AG04450 (cell line): ENCODE results near the gene CHST13. TPM values are rescaled to one million over a fixed set of nuclear protein-coding genes. Genes with fewer than 3 reads are reported as not detected.

ENCODE experiments used
- CTCF ChIA-PET: fragments of 300-600, 350-600 bp; formaldehyde crosslinking; extraction: SDS; loops from one replicate; lab custom pipeline; 2022; ENCODE audit warnings: antibody characterized with exemption, inconsistent platforms; lab: Charles Lee
- POLR2A ChIA-PET: fragments of 350-600 bp; formaldehyde crosslinking; extraction: SDS; loops from one replicate; lab custom pipeline; 2021; ENCODE audit warnings: antibody characterized with exemption, inconsistent platforms; lab: Yijun Ruan, JAX
- DNase-seq: peaks from one replicate; pipeline ENCODE4 v3.0.0-alpha.2; 2011; ENCODE audit warnings: low read depth, low spot score
- H3K27ac ChIP-seq: one replicate; pipeline ENCODE4 v1.5.1; 2012; ENCODE audit warnings: low read depth, low read length, control low read depth
- H3K27me3 ChIP-seq: one replicate; pipeline ENCODE4 v1.6.0; 2012; ENCODE audit warnings: low read length; ENCODE audit not compliant: control insufficient read depth, insufficient read depth
- H3K4me3 ChIP-seq: 2 replicates; pipeline ENCODE4 v1.5.1; 2011; ENCODE audit warnings: mild to moderate bottlenecking, low read depth, low read length, control low read depth
- H3K9me3 ChIP-seq: 2 replicates; pipeline ENCODE4 v1.5.1; 2012; ENCODE audit warnings: low read length; ENCODE audit not compliant: control insufficient read depth, insufficient read depth
- polyA plus RNA-seq: library from polyadenylated mRNA; depleted of rRNA; stranded (reverse); fragments of >200 nt; gene quantifications from 2 replicates; pipeline ENCODE4 v1.2.3, GENCODE V29; 2011
- TF ChIP-seq, protein P1 (sequence below): IDR thresholded peaks from 2 replicates; pipeline ENCODE4 v1.5.1; 2011; ENCODE audit warnings: low read depth, low read length, control low read depth, inconsistent platforms

The CHST13 gene
- polyA plus RNA-seq, 1 experiment: not detected

DNA sequence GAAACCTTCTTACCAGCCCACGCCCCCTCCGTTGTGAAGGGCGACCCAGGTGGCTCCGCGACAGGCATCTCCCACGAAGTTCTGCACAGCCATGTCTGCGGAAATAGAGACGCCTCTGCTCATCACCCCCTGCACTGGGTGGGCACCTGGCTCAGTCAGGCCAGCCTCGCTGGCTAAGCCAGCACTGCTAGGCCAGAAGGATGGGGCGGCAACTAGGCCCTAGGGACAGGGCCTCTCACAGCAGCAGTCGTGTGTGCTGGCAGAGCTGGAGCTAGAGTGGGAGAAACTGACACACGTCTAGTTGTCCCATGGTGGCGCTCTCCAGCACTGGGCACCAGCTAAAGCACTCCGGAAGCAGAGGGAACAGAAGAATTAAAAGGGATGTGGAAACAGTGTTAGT is 35.8 kb upstream of the CHST13 start:
- TF ChIP-seq, protein P1, sequence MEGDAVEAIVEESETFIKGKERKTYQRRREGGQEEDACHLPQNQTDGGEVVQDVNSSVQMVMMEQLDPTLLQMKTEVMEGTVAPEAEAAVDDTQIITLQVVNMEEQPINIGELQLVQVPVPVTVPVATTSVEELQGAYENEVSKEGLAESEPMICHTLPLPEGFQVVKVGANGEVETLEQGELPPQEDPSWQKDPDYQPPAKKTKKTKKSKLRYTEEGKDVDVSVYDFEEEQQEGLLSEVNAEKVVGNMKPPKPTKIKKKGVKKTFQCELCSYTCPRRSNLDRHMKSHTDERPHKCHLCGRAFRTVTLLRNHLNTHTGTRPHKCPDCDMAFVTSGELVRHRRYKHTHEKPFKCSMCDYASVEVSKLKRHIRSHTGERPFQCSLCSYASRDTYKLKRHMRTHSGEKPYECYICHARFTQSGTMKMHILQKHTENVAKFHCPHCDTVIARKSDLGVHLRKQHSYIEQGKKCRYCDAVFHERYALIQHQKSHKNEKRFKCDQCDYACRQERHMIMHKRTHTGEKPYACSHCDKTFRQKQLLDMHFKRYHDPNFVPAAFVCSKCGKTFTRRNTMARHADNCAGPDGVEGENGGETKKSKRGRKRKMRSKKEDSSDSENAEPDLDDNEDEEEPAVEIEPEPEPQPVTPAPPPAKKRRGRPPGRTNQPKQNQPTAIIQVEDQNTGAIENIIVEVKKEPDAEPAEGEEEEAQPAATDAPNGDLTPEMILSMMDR: no peak
- H3K27me3 ChIP-seq: peaks cover 10% of the 10 kb centered on the region
- H3K27ac ChIP-seq: no peak overlapping the region
- POLR2A ChIA-PET: no interaction called here
- H3K9me3 ChIP-seq: no peaks in the 10 kb centered on the region
- no peak overlapping the region for H3K4me3 ChIP-seq
- CTCF ChIA-PET: no interaction called here
- no peak for DNase-seq

DNA sequence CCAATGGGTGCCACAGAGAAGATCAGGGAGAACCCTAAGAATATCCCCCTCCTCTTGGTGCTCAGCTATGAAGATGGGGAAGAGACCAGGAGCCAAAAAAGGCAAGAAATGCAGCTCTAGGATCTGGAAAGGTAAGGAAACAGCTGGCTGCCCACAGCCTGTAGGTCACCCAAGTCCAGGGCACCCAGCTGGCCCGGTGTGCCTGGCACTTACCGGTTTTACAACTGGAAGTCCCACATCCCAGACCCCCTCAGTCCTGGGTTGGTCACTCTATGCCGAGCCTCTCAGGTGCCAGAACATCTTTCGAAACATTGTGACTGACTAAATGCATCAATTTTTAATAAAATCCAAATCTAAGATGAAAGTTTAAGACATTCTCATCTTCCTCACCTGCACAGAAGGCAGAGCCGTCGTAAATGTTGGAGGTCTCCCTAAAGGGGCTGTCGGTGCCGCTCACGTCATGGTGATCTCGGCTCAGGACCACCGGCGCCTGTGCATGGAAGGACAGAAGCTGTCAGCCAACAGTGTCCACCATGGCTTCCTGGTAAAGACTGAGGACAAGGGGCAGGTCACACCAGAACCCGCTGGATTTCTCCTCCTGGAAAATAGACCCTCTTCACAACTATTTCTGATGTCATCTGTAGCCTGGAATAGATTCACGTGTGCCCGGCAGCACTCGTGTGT is 34.9 kb upstream of the CHST13 start:
- TF ChIP-seq, protein P1: no peak
- Histone ChIP-seq H3K4me3 (no peak overlapping the region), H3K27ac (no peak overlapping the region), H3K9me3 (no peaks in the 10 kb centered on the region), H3K27me3 (peaks cover 16% of the 10 kb centered on the region)
- CTCF ChIA-PET: interaction anchor here (1.3 kb wide), 1 partner anchor 33 kb away, joined by 3 read pairs; no protein-coding TSS in a partner anchor
- no peak for DNase-seq
- POLR2A ChIA-PET: no interaction called here

DNA sequence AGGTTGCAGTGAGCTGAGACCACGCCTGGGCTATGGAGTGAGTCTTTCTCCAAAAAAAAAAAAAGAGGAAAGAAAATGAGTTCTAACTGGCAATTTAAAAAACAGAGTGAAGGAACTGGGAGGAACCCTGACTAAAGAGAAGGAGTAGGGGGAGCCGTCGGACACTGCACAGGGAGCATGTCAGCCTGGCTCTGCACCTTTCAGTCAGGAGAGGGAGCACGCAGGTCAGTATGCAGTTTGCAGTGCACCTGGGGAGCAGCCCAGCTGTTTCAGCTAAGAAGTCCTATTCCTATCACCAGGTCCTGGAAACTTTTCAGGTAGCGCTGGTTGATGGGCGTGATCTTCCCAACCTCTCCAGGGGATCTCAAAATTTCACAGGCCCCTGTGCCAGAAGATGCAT is 33.3 kb upstream of the CHST13 start:
- DNase-seq: no peak
- CTCF ChIA-PET: no interaction called here
- POLR2A ChIA-PET: no interaction called here
- Histone ChIP-seq H3K27me3 (peaks cover 16% of the 10 kb centered on the region), H3K4me3 (no peak overlapping the region), H3K27ac (no peak overlapping the region), H3K9me3 (no peaks in the 10 kb centered on the region)
- TF ChIP-seq, protein P1: no peak

DNA sequence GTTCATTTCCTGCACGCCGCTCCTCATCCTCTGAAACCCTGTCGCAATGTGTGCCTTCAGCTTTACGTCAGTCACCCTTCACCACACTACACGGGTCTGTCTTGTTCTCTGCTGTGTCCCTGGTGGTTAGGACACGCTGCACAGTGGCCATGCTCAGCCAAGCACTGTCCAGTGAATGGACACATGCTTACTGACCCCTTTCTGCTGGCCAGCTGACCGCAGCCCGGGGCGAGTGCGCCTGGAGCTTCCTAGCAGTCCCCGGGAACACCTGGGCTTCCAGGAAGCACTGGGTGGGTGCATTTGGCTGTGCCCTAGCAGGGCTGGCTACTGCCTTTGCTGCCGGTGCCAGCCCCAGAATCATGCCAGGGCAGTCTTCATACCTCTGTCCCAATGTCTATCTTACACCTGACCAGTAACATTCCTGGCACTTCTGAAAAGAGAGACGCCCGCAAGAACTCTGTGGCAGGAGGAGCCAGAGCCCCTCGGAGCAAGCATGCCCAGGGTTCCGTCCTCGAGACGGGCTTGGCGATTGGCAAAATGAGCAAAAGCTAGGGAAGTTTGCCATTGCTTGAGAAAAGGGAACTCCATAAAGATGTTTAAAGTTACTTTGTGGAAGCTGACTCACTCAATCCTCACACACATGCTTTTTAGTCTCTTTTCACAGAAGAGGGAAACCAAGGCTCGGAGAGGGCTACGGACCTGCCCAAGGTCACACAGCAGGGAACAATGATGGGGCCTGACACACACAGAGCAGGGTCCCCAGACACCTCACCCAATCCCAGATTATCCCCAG is 32.5 kb upstream of the CHST13 start:
- Histone ChIP-seq H3K4me3 (no peak overlapping the region), H3K27me3 (peaks cover 16% of the 10 kb centered on the region), H3K27ac (no peak overlapping the region), H3K9me3 (no peaks in the 10 kb centered on the region)
- ChIA-PET CTCF (no interaction called here), POLR2A (no interaction called here)
- TF ChIP-seq, protein P1: no peak
- no peak for DNase-seq

DNA sequence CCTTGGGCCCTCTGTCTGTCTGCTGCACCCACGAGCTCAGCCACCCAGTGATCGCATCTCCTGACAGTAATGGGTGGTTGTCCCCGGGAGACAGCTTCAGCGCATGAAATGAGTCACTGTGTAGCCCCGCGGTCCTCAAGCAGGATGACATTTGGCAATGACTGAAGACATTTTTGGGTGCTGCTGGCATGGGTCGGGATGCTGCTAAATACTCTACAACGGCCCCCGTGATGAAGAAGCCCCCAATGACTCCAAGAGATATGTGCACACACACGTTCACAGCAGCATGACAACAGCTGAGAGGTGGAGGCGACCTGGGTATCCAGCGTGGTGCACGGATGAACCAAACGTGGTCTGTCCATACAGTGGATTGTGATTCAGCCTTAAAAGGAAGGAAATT is 30.9 kb upstream of the CHST13 start:
- DNase-seq: no peak
- Histone ChIP-seq H3K27ac (no peak overlapping the region), H3K27me3 (peaks cover 25% of the 10 kb centered on the region), H3K9me3 (no peaks in the 10 kb centered on the region; the same call in 1 of the 2 replicates), H3K4me3 (no peak overlapping the region)
- TF ChIP-seq, protein P1: no peak
- CTCF ChIA-PET: interaction anchor here (1.9 kb wide), 1 partner anchor 29 kb away, joined by 6 read pairs; no protein-coding TSS in a partner anchor
- POLR2A ChIA-PET: no interaction called here
